HG03354 (cell line): ENCODE results near the gene STAT4.

ENCODE experiments used
- ATAC-seq: cut with Tn5 transposase; IDR thresholded peaks from one replicate; pipeline ENCODE4 v1.9.1; 2021; ENCODE audit warnings: mild to moderate bottlenecking; ENCODE audit not compliant: unreplicated experiment, poor library complexity, severe bottlenecking

The STAT4 gene

GRCh38 chr2:191020742-191021381, 129.9 kb downstream of the STAT4 start:
- ATAC-seq: peak; percentile 30

GRCh38 chr2:191020221-191020741, 130.5 kb downstream of the STAT4 start:
- ATAC-seq: peak; percentile 74

- ATAC-seq: no peak
Observed at GRCh38 chr2:191019376-191019775, 131.4 kb downstream of the STAT4 start.

GRCh38 chr2:191018643-191019119, 132.1 kb downstream of the STAT4 start:
- ATAC-seq: no peak

GRCh38 chr2:191018048-191018447, 132.7 kb downstream of the STAT4 start:
- ATAC-seq: no peak

GRCh38 chr2:191015831-191016230, 135.0 kb downstream of the STAT4 start:
- no peak for ATAC-seq

GRCh38 chr2:191015239-191015638, 135.6 kb downstream of the STAT4 start:
- ATAC-seq: no peak

- ATAC-seq: no peak
Observed at GRCh38 chr2:191014653-191015020, 136.2 kb downstream of the STAT4 start.

- ATAC-seq: peak; percentile 84
Observed at GRCh38 chr2:191013932-191014652, 136.7 kb downstream of the STAT4 start, which contains the start of gene STAT1. Gene STAT1 (minus strand): TSS chr2:191014171. CDS start chr2:191010003, 4,168 bp downstream.

GRCh38 chr2:191013682-191013931, 137.2 kb downstream of the STAT4 start:
- no peak for ATAC-seq

GRCh38 chr2:191012845-191013681, 137.7 kb downstream of the STAT4 start:
- ATAC-seq: peak; percentile 4

- ATAC-seq: no peak
Observed at GRCh38 chr2:191012346-191012745, 138.4 kb downstream of the STAT4 start.

- ATAC-seq: no peak
Observed at GRCh38 chr2:191010887-191011885, 139.6 kb downstream of the STAT4 start.

- no peak for ATAC-seq
Observed at GRCh38 chr2:191009541-191010374, 141.0 kb downstream of the STAT4 start.

- ATAC-seq: no peak
Observed at GRCh38 chr2:191008286-191008685, 142.5 kb downstream of the STAT4 start.

- ATAC-seq: no peak
Observed at GRCh38 chr2:191006997-191007783, 143.6 kb downstream of the STAT4 start.

GRCh38 chr2:191006297-191006696, 144.5 kb downstream of the STAT4 start:
- no peak for ATAC-seq
